ENCODE results near the gene POGZ.

POGZ gene

DNA sequence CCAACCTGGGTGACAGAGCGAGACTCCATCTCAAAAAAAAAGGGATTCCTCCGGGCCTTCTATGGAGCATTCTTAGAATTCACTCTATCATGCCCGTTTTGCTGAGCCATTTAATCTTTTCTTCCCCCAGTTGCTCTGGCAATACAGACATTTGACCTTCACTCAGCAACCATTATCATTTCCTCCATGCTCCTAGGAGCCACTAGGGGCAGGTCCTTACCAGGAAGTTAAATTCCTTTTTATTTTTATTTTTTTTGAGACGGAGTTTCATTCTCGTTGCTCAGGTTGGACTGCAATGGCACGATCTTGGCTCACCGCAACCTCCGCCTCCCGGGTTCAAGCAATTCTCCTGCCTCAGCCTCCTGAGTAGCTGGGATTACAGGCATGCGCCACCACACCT lies 42.2 kb upstream of the POGZ start:
- Histone ChIP-seq H3K9ac (ENCODE audit: low read depth, low read length) (no peak overlapping the region), H3K4me3 (ENCODE audit: low read depth in 1 of 2, low read length in 2 of 2) (no peak overlapping the region), H3K27ac (ENCODE audit: low read length) (no peak overlapping the region), H3K9me3 (ENCODE audit: insufficient read depth, low read length, severe bottlenecking) (no peaks in the 10 kb centered on the region), H3K79me2 (ENCODE audit: insufficient read depth, low read length) (no peaks in the 10 kb centered on the region), H3K4me2 (ENCODE audit: insufficient read depth, low read length) (no peak overlapping the region), H3K27me3 (ENCODE audit: insufficient read depth, low read length, poor library complexity) (no peaks in the 10 kb centered on the region), H2AFZ (ENCODE audit: low read depth, low read length) (no peak overlapping the region), H3K36me3 (ENCODE audit: insufficient read depth, low read length) (no peaks in the 10 kb centered on the region), H4K20me1 (ENCODE audit: insufficient read depth, low read length) (no peaks in the 10 kb centered on the region), H3K4me1 (ENCODE audit: insufficient read depth, low read length) (no peaks in the 10 kb centered on the region)
- ATAC-seq (ENCODE audit: insufficient read depth, low read depth) (no peak), DNase-seq (no peak)
- no peak for TF ChIP-seq EZH2 (IDR thresholded peaks at IDR 0.05; ENCODE audit: borderline replicate concordance, low read depth, low read length, severe bottlenecking)
- TF ChIP-seq, protein P1, sequence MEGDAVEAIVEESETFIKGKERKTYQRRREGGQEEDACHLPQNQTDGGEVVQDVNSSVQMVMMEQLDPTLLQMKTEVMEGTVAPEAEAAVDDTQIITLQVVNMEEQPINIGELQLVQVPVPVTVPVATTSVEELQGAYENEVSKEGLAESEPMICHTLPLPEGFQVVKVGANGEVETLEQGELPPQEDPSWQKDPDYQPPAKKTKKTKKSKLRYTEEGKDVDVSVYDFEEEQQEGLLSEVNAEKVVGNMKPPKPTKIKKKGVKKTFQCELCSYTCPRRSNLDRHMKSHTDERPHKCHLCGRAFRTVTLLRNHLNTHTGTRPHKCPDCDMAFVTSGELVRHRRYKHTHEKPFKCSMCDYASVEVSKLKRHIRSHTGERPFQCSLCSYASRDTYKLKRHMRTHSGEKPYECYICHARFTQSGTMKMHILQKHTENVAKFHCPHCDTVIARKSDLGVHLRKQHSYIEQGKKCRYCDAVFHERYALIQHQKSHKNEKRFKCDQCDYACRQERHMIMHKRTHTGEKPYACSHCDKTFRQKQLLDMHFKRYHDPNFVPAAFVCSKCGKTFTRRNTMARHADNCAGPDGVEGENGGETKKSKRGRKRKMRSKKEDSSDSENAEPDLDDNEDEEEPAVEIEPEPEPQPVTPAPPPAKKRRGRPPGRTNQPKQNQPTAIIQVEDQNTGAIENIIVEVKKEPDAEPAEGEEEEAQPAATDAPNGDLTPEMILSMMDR (IDR thresholded peaks at IDR 0.05; ENCODE audit: borderline replicate concordance, extremely low read depth, low read length, poor library complexity, severe bottlenecking) = peak; percentile 33

DNA sequence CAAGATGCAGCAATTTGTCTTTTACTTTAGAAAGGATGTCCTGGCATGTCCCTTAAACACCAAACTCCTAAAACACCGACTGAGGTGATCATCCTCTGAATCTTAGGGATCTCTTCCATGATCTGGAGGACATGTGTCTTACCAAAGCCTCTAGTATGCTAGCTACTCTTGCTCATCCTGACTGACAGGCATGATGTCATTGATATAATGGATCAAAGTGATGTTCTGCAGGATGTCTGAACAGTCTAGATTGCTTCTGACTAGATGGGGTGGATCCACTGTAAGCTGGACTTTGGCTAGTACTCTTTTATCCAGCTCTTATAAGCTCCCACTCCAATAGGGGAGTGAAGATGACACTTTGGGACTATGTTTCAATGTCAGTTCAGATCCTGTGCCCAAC lies 40.6 kb upstream of the POGZ start:
- no peak for TF ChIP-seq EZH2 (IDR thresholded peaks at IDR 0.05; ENCODE audit: borderline replicate concordance, low read depth, low read length, severe bottlenecking)
- H3K4me2 ChIP-seq (ENCODE audit: insufficient read depth, low read length) = no peak overlapping the region

DNA sequence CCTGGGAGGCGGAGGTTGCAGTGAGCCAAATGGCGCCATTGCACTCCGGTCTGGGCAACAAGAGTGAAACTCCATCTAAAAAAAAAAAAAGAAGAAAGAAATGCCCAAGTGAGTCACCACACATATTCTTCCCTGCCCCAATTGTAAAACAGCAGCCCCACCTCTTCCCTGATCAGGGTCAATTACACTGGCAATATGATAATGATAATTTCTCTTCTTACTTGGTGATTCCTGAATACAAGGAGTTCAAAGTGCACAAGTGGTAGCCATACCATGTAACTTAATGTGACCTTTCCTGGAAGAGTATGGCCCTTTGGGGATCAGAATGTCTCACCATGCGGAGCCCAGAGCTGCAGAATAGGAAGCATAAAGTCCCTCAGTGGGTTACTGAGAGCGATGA lies 40.1 kb upstream of the POGZ start:
- Histone ChIP-seq H3K9ac (ENCODE audit: low read depth, low read length) (no peak overlapping the region), H2AFZ (ENCODE audit: low read depth, low read length) (no peak overlapping the region), H3K9me3 (ENCODE audit: insufficient read depth, low read length, severe bottlenecking) (no peaks in the 10 kb centered on the region), H3K4me2 (ENCODE audit: insufficient read depth, low read length) (no peak overlapping the region), H3K36me3 (ENCODE audit: insufficient read depth, low read length) (no peaks in the 10 kb centered on the region), H3K79me2 (ENCODE audit: insufficient read depth, low read length) (no peaks in the 10 kb centered on the region), H3K4me1 (ENCODE audit: insufficient read depth, low read length) (no peaks in the 10 kb centered on the region), H3K27me3 (ENCODE audit: insufficient read depth, low read length, poor library complexity) (no peaks in the 10 kb centered on the region), H3K4me3 (ENCODE audit: low read depth in 1 of 2, low read length in 2 of 2) (no peak overlapping the region), H3K27ac (ENCODE audit: low read length) (no peak overlapping the region), H4K20me1 (ENCODE audit: insufficient read depth, low read length) (no peaks in the 10 kb centered on the region)
- ATAC-seq (ENCODE audit: insufficient read depth, low read depth) (no peak), DNase-seq (no peak)
- TF ChIP-seq EZH2 (IDR thresholded peaks at IDR 0.05; ENCODE audit: borderline replicate concordance, low read depth, low read length, severe bottlenecking) = no peak
- TF ChIP-seq, protein P1 (IDR thresholded peaks at IDR 0.05; ENCODE audit: borderline replicate concordance, extremely low read depth, low read length, poor library complexity, severe bottlenecking) = no peak

More for the DNA sequence above, 40.6 kb upstream of the POGZ start:
- Histone ChIP-seq H4K20me1 (ENCODE audit: insufficient read depth, low read length) (no peaks in the 10 kb centered on the region), H3K9me3 (ENCODE audit: insufficient read depth, low read length, severe bottlenecking) (no peaks in the 10 kb centered on the region), H3K27me3 (ENCODE audit: insufficient read depth, low read length, poor library complexity) (no peaks in the 10 kb centered on the region), H3K9ac (ENCODE audit: low read depth, low read length) (no peak overlapping the region), H3K79me2 (ENCODE audit: insufficient read depth, low read length) (no peaks in the 10 kb centered on the region), H3K27ac (ENCODE audit: low read length) (no peak overlapping the region), H3K36me3 (ENCODE audit: insufficient read depth, low read length) (no peaks in the 10 kb centered on the region), H2AFZ (ENCODE audit: low read depth, low read length) (no peak overlapping the region), H3K4me3 (ENCODE audit: low read depth in 1 of 2, low read length in 2 of 2) (no peak overlapping the region), H3K4me1 (ENCODE audit: insufficient read depth, low read length) (no peaks in the 10 kb centered on the region)
- ATAC-seq (ENCODE audit: insufficient read depth, low read depth) (no peak), DNase-seq (no peak)

DNA sequence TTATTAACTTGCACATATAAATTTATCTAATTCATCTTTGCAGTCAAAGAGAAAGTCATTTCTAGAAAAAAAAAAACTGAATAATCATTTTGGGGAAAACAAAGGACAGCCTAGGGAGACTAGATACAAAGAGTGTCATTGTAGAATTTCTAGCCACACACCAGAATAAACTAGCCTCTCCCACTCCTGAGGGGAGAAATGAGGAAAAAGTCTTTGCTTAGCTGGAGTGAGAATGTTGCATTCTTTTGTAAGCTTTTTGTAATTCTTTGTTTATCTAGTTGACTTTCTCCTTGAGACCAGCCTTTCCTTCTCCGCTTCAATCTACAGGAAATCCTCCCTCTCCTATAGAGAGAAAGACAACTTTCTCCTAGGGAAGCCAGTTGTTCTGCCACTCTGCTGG lies 36.0 kb upstream of the POGZ start:
- Histone ChIP-seq H3K79me2 (ENCODE audit: insufficient read depth, low read length) (no peaks in the 10 kb centered on the region), H3K27me3 (ENCODE audit: insufficient read depth, low read length, poor library complexity) (no peaks in the 10 kb centered on the region), H3K4me2 (ENCODE audit: insufficient read depth, low read length) (no peak overlapping the region), H4K20me1 (ENCODE audit: insufficient read depth, low read length) (no peaks in the 10 kb centered on the region), H3K9me3 (ENCODE audit: insufficient read depth, low read length, severe bottlenecking) (no peaks in the 10 kb centered on the region), H3K9ac (ENCODE audit: low read depth, low read length) (no peak overlapping the region), H3K4me3 (ENCODE audit: low read depth in 1 of 2, low read length in 2 of 2) (no peak overlapping the region), H3K27ac (ENCODE audit: low read length) (no peak overlapping the region), H3K36me3 (ENCODE audit: insufficient read depth, low read length) (no peaks in the 10 kb centered on the region), H2AFZ (ENCODE audit: low read depth, low read length) (no peak overlapping the region), H3K4me1 (ENCODE audit: insufficient read depth, low read length) (no peaks in the 10 kb centered on the region)
- ATAC-seq (ENCODE audit: insufficient read depth, low read depth) = no peak
- TF ChIP-seq EZH2 (IDR thresholded peaks at IDR 0.05; ENCODE audit: borderline replicate concordance, low read depth, low read length, severe bottlenecking) = no peak
- TF ChIP-seq, protein P1 (IDR thresholded peaks at IDR 0.05; ENCODE audit: borderline replicate concordance, extremely low read depth, low read length, poor library complexity, severe bottlenecking) = no peak
- no peak for DNase-seq

Measured in DND-41 (cell line).